Spleen (tissue), 11 donors: ENCODE results near the gene NOS1AP. TPM values are rescaled to one million over a fixed set of nuclear protein-coding genes. Genes with fewer than 3 reads are reported as not detected.
"Not testable (repeated sequence)": the region's sequence is repeated elsewhere in the genome, so short reads cannot be mapped to it uniquely, and the experiment has no call there.

Experiments
- DNase-seq: peaks from one replicate; pipeline ENCODE4 v3.0.0-alpha.2; 2020
- H3K27ac ChIP-seq, 8 donors: fragments of 200-600 bp; sonication (generic) in 7 of 8; 1 replicate in 4 of 8; 2 replicates in 4 of 8; pipeline versions ENCODE4 v1.5.0 to v1.8.0; 2016 to 2021; ENCODE audit warnings: inconsistent platforms in 4 of 8, mild to moderate bottlenecking in 4 of 8, moderate library complexity in 1 of 8
- H3K27me3 ChIP-seq, 7 donors: fragments of 200-600 bp; sonication (generic) in 6 of 7; replicated peaks in 1 of 7; 1 replicate in 4 of 7; 2 replicates in 3 of 7; pipeline versions ENCODE4 v1.5.0 to v1.8.0; 2016 to 2021; ENCODE audit warnings: inconsistent platforms in 3 of 7, mild to moderate bottlenecking in 1 of 7
- H3K36me3 ChIP-seq, 6 donors: fragments of 200-600 bp; sonication (generic) in 5 of 6; 1 replicate in 4 of 6; 2 replicates in 2 of 6; pipeline versions ENCODE4 v1.5.0 to v1.8.0; 2016 to 2021; ENCODE audit warnings: inconsistent platforms in 2 of 6
- H3K4me1 ChIP-seq, 6 donors: fragments of 200-600 bp; sonication (generic) in 5 of 6; 1 replicate in 3 of 6; 2 replicates in 3 of 6; pipeline versions ENCODE4 v1.5.0 to v1.8.0; 2016 to 2021; ENCODE audit warnings: inconsistent platforms in 3 of 6
- H3K4me3 ChIP-seq, 8 donors: fragments of 200-600 bp; sonication (generic) in 7 of 8; 1 replicate in 4 of 8; 2 replicates in 4 of 8; pipeline versions ENCODE4 v1.5.0 to v1.8.0; 2016 to 2021; ENCODE audit warnings: inconsistent platforms in 4 of 8, mild to moderate bottlenecking in 4 of 8, moderate library complexity in 2 of 8
- H3K9me3 ChIP-seq, 8 donors: fragments of 200-600 bp; sonication (generic) in 7 of 8; 1 replicate in 4 of 8; 2 replicates in 4 of 8; pipeline versions ENCODE4 v1.5.0 to v1.8.0; 2016 to 2021; ENCODE audit warnings: inconsistent platforms in 4 of 8
- POLR2A ChIP-seq, 3 donors: fragments of 450-650 bp; IDR thresholded peaks; one replicate each; pipeline ENCODE4 v1.5.1; 2017; ENCODE audit warnings: antibody characterized with exemption in 3 of 3, mild to moderate bottlenecking in 1 of 3
- POLR2AphosphoS5 ChIP-seq, 3 donors: sonication (generic); formaldehyde crosslinking; IDR thresholded peaks; one replicate each; pipeline ENCODE4 v1.5.1; 2017; ENCODE audit warnings: antibody characterized with exemption in 3 of 3
- WGBS, 5 donors: extraction: QIAGEN DNeasy Blood & Tissue Kit in 3 of 5; methylation state at CpG; one replicate each; pipeline versions ENCODE4 v1.1.5 to v1.1.7; 2013 to 2018; 5-methylcytosine and 5-hydroxymethylcytosine counted together
- intact Hi-C: fragments of 100-400 bp; cut with DNase I; formaldehyde crosslinking; loops from one replicate; pipeline ENCODE4 v1.15.0; 2023; ENCODE audit warnings: low total_unique reads
- polyA plus RNA-seq, 3 donors: library from polyadenylated mRNA; stranded (reverse); fragments of 200-250 nt; gene quantifications; one replicate each; pipeline ENCODE4 v1.2.1, GENCODE V29; 2013
- total RNA-seq, 7 donors: library from RNA; depleted of rRNA in 3 of 7; stranded (reverse); fragments of >200 nt in 3 of 7; fragmentation: NEBNext Ultra II Directional in 4 of 7; extraction: Animal tissue kit (Norgen Biotek cat#: 25700) in 4 of 7; gene quantifications; one replicate each; pipeline versions ENCODE4 v1.1.0 to v1.2.1, GENCODE V29; 2016 to 2021
- TF ChIP-seq, protein P1 (sequence below), 11 experiments: fragments of 200-600 bp in 7 of 11; fragments of 450-650 bp in 4 of 11; sonication (generic) in 4 of 11; IDR thresholded peaks in 8 of 11; conservative IDR thresholded peaks in 3 of 11; 1 replicate in 7 of 11; 2 replicates in 4 of 11; pipeline versions ENCODE4 v1.4.0 to v1.8.0; 2016 to 2021; ENCODE audit warnings: antibody characterized with exemption in 11 of 11, inconsistent platforms in 4 of 11, mild to moderate bottlenecking in 1 of 11
- donor health status: healthy with polysubstance abuse.
- donor health status: DM: no; HTN: no; CAD: no; lungs with moderate emphysema.
- donor health status: DM: no; HTN: no; CAD: no.
- donor health status: Bipolar disorder and iron deficiency.
- donor health status: healthy.
- donor health status: DM: no; HTN: no; CAD: no.
- donor health status: DM: yes; HTN: yes; CAD: no.

NOS1AP gene
- total and polyA plus RNA-seq, 10 donors, result 0.16 to 1.7 (median 0.60) TPM; not detected in 2

DNA sequence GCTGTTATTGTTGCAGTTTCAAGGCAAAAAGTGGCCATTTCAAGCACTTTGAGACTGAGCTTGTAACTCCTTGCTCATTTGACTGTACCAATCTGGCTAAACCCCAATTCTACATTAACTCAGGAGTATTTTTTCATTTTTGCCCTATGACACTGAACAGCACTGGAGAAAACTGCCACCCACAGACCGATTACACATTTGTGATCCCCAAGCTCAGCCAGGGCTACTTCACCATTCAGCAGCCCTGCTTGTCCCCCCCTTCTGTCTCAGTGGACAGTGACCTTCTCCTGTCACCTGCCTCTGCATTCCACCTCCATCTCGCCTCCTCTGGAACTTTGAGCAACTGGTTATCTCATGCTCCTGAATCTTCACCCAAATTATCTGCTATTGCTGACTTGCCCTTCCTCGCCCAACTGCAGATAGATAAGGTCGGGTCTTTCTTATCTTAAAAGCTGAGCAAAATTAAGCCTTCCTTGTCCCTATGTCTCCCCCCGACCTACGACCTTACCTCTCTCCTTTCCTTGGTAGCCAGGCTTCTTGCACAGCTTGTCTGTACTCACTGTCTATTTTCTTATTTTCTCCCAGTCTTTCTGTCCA lies 281.9 kb downstream of the NOS1AP start:
- intact Hi-C loops, result no loop called here
- TF ChIP-seq POLR2AphosphoS5 (IDR thresholded peaks at IDR 0.05), result no peak
- no peak for TF ChIP-seq POLR2A (IDR thresholded peaks at IDR 0.05)
- TF ChIP-seq, protein P1, sequence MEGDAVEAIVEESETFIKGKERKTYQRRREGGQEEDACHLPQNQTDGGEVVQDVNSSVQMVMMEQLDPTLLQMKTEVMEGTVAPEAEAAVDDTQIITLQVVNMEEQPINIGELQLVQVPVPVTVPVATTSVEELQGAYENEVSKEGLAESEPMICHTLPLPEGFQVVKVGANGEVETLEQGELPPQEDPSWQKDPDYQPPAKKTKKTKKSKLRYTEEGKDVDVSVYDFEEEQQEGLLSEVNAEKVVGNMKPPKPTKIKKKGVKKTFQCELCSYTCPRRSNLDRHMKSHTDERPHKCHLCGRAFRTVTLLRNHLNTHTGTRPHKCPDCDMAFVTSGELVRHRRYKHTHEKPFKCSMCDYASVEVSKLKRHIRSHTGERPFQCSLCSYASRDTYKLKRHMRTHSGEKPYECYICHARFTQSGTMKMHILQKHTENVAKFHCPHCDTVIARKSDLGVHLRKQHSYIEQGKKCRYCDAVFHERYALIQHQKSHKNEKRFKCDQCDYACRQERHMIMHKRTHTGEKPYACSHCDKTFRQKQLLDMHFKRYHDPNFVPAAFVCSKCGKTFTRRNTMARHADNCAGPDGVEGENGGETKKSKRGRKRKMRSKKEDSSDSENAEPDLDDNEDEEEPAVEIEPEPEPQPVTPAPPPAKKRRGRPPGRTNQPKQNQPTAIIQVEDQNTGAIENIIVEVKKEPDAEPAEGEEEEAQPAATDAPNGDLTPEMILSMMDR (IDR thresholded peaks at IDR 0.05 in 8 of 11, conservative IDR thresholded peaks at IDR 0.05 in 3 of 11), result no peak
- no peaks in the 10 kb centered on the region for H3K9me3 ChIP-seq
- H3K27me3 ChIP-seq, result peaks cover 0 to 3% (median 0%) of the 10 kb centered on the region in 7 donors
- H3K27ac ChIP-seq, result no peak overlapping the region
- DNase-seq, result no peak
- peaks cover 0 to 14% (median 0%) of the 10 kb centered on the region in 6 donors for H3K36me3 ChIP-seq
- 78 to 88% (median 84%) methylated on average over 6 of the region's 6 CpGs for WGBS, 5 donors
- no peaks in the 10 kb centered on the region for H3K4me1 ChIP-seq
- H3K4me3 ChIP-seq, result no peak overlapping the region

DNA sequence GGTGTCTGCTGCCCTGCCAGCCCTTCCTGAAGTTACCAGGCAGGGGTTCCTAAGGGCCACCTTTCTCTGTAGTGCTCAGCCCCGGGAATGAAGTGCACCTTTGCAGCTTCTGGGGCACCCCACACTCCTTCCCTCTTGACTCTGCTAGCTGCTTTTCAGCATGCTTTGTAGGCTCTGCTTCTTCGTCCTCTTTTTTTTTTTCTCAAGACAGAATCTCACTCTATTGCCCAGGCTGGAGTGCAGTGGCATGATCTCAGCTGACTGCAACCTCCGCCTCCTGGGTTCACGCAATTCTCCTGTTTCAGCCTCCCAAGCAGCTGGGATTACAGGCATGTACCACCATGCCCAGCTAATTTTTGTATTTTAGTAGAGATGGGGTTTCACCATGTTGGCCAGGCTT lies 282.4 kb downstream of the NOS1AP start:
- H3K9me3 ChIP-seq, H3K4me3 ChIP-seq, H3K27me3 ChIP-seq, H3K27ac ChIP-seq, DNase-seq, H3K4me1 ChIP-seq, intact Hi-C loops: not testable (repeated sequence)
- H3K36me3 ChIP-seq, result peaks cover 0 to 19% (median 0%) of the 10 kb centered on the region in 6 donors
- 54 to 72% (median 61%) methylated on average over 3 to 4 of the region's 4 CpGs for WGBS, 5 donors

DNA sequence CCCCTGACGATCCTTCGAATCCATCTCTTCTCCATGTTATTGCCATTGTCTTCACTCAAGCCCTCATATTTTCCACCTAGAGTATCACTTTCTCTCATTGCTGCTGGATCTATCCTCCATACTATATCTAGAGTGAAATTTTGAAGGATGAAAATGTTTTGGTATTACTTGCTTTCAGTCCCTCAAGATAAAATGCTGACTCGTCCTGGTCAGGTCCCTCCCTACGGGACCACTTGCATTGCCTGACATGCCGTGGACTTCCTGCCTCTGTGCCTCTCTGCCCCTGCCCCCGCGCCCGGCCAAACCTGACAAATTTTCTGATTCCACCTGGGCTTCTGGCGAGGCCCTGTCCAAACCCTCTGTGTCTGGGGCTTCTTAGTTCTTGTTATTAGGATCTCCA lies 283.6 kb downstream of the NOS1AP start:
- 68 to 76% (median 72%) methylated on average over 9 of the region's 9 CpGs for WGBS, 5 donors
- Histone ChIP-seq H3K36me3 (peaks cover 0 to 24% (median 0%) of the 10 kb centered on the region in 6 donors), H3K27ac (no peak overlapping the region), H3K4me1 (no peaks in the 10 kb centered on the region), H3K4me3 (no peak overlapping the region), H3K9me3 (no peaks in the 10 kb centered on the region), H3K27me3 (peaks cover 0 to 17% (median 0%) of the 10 kb centered on the region in 7 donors)
- TF ChIP-seq POLR2A (IDR thresholded peaks at IDR 0.05) (no peak), POLR2AphosphoS5 (IDR thresholded peaks at IDR 0.05) (no peak)
- TF ChIP-seq, protein P1 (IDR thresholded peaks at IDR 0.05 in 8 of 11, conservative IDR thresholded peaks at IDR 0.05 in 3 of 11), result no peak
- no peak for DNase-seq
- intact Hi-C loops, result no loop called here

DNA sequence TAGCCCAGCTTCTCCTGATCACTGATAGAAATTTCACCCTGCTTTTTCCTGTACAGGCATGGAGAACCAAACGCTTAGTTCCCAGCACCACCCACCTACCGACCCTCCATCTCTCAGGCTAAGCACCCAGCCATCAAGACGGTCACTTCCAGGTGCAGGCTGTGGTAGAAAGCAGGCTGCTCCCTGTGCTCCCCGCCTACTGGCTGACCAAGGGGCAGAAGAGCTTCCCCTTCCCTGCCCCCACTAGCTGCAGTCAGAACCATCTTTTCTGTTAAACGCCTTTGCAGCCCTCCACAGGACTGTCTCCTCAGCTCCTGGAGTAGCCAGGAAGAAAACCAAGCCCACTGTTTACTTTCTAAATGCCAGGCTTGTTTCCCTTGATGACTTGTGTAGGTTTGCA lies 284.2 kb downstream of the NOS1AP start:
- TF ChIP-seq POLR2A (IDR thresholded peaks at IDR 0.05) (no peak), POLR2AphosphoS5 (IDR thresholded peaks at IDR 0.05) (no peak)
- TF ChIP-seq, protein P1 (IDR thresholded peaks at IDR 0.05 in 8 of 11, conservative IDR thresholded peaks at IDR 0.05 in 3 of 11), result no peak
- H3K4me1 ChIP-seq, result no peaks in the 10 kb centered on the region
- 61 to 75% (median 67%) methylated on average over 3 to 5 of the region's 5 CpGs for WGBS, 5 donors
- DNase-seq, result no peak
- peaks cover 0 to 17% (median 0%) of the 10 kb centered on the region in 7 donors for H3K27me3 ChIP-seq
- no peak overlapping the region for H3K27ac ChIP-seq
- intact Hi-C loops, result no loop called here
- H3K4me3 ChIP-seq, result no peak overlapping the region
- no peaks in the 10 kb centered on the region for H3K9me3 ChIP-seq
- peaks cover 0 to 24% (median 0%) of the 10 kb centered on the region in 6 donors for H3K36me3 ChIP-seq
